ENCODE results near the gene RGS7.

GRCh38 chr1:240811256-240811655, 545.7 kb downstream of the RGS7 start:
- TF ChIP-seq CTCF (conservative IDR thresholded peaks at IDR 0.05 in 1 of 2, IDR thresholded peaks at IDR 0.05 in 1 of 2; ENCODE audit: extremely low read depth in 1 of 2, insufficient read depth in 1 of 2, low read depth in 1 of 2, low read length in 2 of 2) (no peak), EZH2 (IDR thresholded peaks at IDR 0.05; ENCODE audit: borderline replicate concordance, low read length) (no peak)

Measured in mammary epithelial cell (primary cell).